Endothelial cell of umbilical vein (primary cell): ENCODE measurements around the gene TGFBR2. TPM values are rescaled to one million over a fixed set of nuclear protein-coding genes. Genes with fewer than 3 reads are reported as not detected.
A peak's percentile ranks its signal among the peaks of the same experiment; 100 is the strongest.

Experiments used
- BruUV-seq: library from RNA; stranded (reverse); fragments of 400-500 nt; replicated peaks from 2 replicates; lab custom pipeline; 2021; lab: Mats Ljungman, UMichigan
- CTCF ChIA-PET: fragments of 300-600, 350-600 bp; sonication (Branson Sonifier 250); formaldehyde crosslinking; loops from one replicate; lab custom pipeline; 2021; ENCODE audit warnings: antibody characterized with exemption, inconsistent platforms; lab: Charles Lee
- POLR2A ChIA-PET: fragments of 300-600, 350-600 bp; sonication (Branson Sonifier 250); formaldehyde crosslinking; loops from one replicate; lab custom pipeline; 2021; ENCODE audit warnings: antibody characterized with exemption, inconsistent platforms; lab: Charles Lee
- DNase-seq: peaks from one replicate; pipeline ENCODE4 v3.0.0-alpha.2; 2011; ENCODE audit warnings: low read depth, low spot score
- FAIRE-seq: peaks from 2 replicates; lab custom pipeline; 2011; peaks lifted over from hg19 to GRCh38; lab: Jason Lieb, UNC
- H2AFZ ChIP-seq: 2 replicates; pipeline ENCODE4 v1.6.0; 2012; ENCODE audit warnings: low read depth, low read length, control low read depth, inconsistent platforms
- H3K27ac ChIP-seq: 2 replicates; pipeline ENCODE4 v1.5.1; 2011; ENCODE audit warnings: low read depth, mild to moderate bottlenecking, control low read depth, low read length, moderate library complexity; ENCODE audit not compliant: insufficient read depth
- H3K27me3 ChIP-seq, 2 experiments: 2 replicates each; pipeline versions ENCODE4 v1.6.0 to v1.6.1; 2011; ENCODE audit warnings: low read length in 2 of 2, mixed read lengths in 1 of 2; ENCODE audit not compliant: control insufficient read depth in 2 of 2, insufficient read depth in 2 of 2
- H3K36me3 ChIP-seq, 2 experiments: 2 replicates in 1 of 2; 3 replicates in 1 of 2; pipeline ENCODE4 v1.5.1; 2011; ENCODE audit warnings: low read length in 2 of 2, mild to moderate bottlenecking in 1 of 2, moderate library complexity in 1 of 2; ENCODE audit not compliant: control insufficient read depth in 2 of 2, insufficient read depth in 2 of 2; ENCODE audit errors: extremely low read depth in 1 of 2
- H3K4me1 ChIP-seq: 3 replicates; pipeline ENCODE4 v1.5.1; 2011; ENCODE audit warnings: mild to moderate bottlenecking, low read length; ENCODE audit not compliant: control insufficient read depth, insufficient read depth; ENCODE audit errors: extremely low read depth
- H3K4me2 ChIP-seq: 2 replicates; pipeline ENCODE4 v1.6.1; 2011; ENCODE audit warnings: low read length, control low read depth, mixed read lengths; ENCODE audit not compliant: insufficient read depth
- H3K4me3 ChIP-seq, 3 experiments: fragments of 200-600 bp in 1 of 3; sonication (generic), shearing (Covaris generic) in 1 of 3; replicated peaks in 1 of 3; 2 replicates each; pipeline ENCODE4 v1.5.1; 2011 to 2016; ENCODE audit warnings: control low read depth in 3 of 3, low read length in 3 of 3, mild to moderate bottlenecking in 2 of 3, inconsistent platforms in 1 of 3, low read depth in 1 of 3, moderate library complexity in 1 of 3; ENCODE audit not compliant: insufficient read depth in 1 of 3
- H3K79me2 ChIP-seq: 2 replicates; pipeline ENCODE4 v1.6.0; 2012; ENCODE audit warnings: low read length, inconsistent platforms; ENCODE audit not compliant: control insufficient read depth, insufficient read depth
- H3K9ac ChIP-seq: replicated peaks from 2 replicates; pipeline ENCODE3; 2011; ENCODE audit warnings: low read length, control low read depth; ENCODE audit not compliant: insufficient read depth; ENCODE audit errors: extremely low read depth
- H3K9me1 ChIP-seq: replicated peaks from 3 replicates; pipeline ENCODE4 v1.6.0; 2011; ENCODE audit warnings: mild to moderate bottlenecking, low read length; ENCODE audit not compliant: control insufficient read depth, insufficient read depth; ENCODE audit errors: extremely low read depth
- H3K9me3 ChIP-seq: replicated peaks from 2 replicates; pipeline ENCODE4 v1.5.1; 2012; ENCODE audit warnings: low read length, inconsistent platforms; ENCODE audit not compliant: control insufficient read depth, insufficient read depth
- H4K20me1 ChIP-seq: replicated peaks from 2 replicates; pipeline ENCODE3; 2011; ENCODE audit warnings: mild to moderate bottlenecking, low read length; ENCODE audit not compliant: control insufficient read depth, insufficient read depth; ENCODE audit errors: extremely low read depth
- CTCF ChIP-seq, 2 donors: IDR thresholded peaks; 1 replicate in 1 of 2; 2 replicates in 1 of 2; pipeline ENCODE4 v1.5.1; 2011; ENCODE audit warnings: low read length in 2 of 2, mild to moderate bottlenecking in 2 of 2, moderate library complexity in 2 of 2, control low read depth in 1 of 2, inconsistent platforms in 1 of 2, low read depth in 1 of 2; ENCODE audit not compliant: insufficient read depth in 1 of 2; ENCODE audit errors: extremely low read depth in 1 of 2
- EZH2 ChIP-seq: IDR thresholded peaks from 2 replicates; pipeline ENCODE4 v1.6.1; 2012; ENCODE audit warnings: borderline replicate concordance, low read depth, mild to moderate bottlenecking, moderate library complexity, low read length, inconsistent platforms; ENCODE audit not compliant: severe bottlenecking
- FOS ChIP-seq: IDR thresholded peaks from 2 replicates; pipeline ENCODE4 v1.6.1; 2011; ENCODE audit warnings: mild to moderate bottlenecking, low read length, moderate library complexity, borderline replicate concordance; ENCODE audit not compliant: insufficient read depth
- GATA2 ChIP-seq: IDR thresholded peaks from 2 replicates; pipeline ENCODE4 v1.7.0; 2011; ENCODE audit warnings: low read depth, mild to moderate bottlenecking, moderate library complexity, mixed read lengths, low read length; ENCODE audit not compliant: insufficient read length, insufficient read depth
- JUN ChIP-seq: IDR thresholded peaks from 2 replicates; pipeline ENCODE4 v1.6.1; 2011; ENCODE audit warnings: borderline replicate concordance, low read depth; ENCODE audit not compliant: insufficient read length, insufficient read depth
- MAX ChIP-seq: IDR thresholded peaks from 2 replicates; pipeline ENCODE4 v1.6.1; 2011; ENCODE audit not compliant: insufficient read depth, insufficient read length
- MYC ChIP-seq: IDR thresholded peaks from one replicate; pipeline ENCODE4 v1.6.1; 2011; ENCODE audit warnings: mild to moderate bottlenecking, low read depth, low read length
- POLR2A ChIP-seq: IDR thresholded peaks from 2 replicates; pipeline ENCODE4 v1.6.1; 2012; ENCODE audit warnings: low read depth, mild to moderate bottlenecking, control low read depth, low read length
- POLR2AphosphoS5 ChIP-seq: IDR thresholded peaks from 2 replicates; pipeline ENCODE4 v1.6.1; 2012; ENCODE audit warnings: low read depth, mild to moderate bottlenecking, control low read depth, low read length, moderate library complexity; ENCODE audit not compliant: insufficient read depth
- dilution Hi-C: fragments of 300-500 bp; cut with MboI; formaldehyde crosslinking; loops from one replicate; pipeline ENCODE4 v1.15.0; 2019; ENCODE audit warnings: low sequenced_read_pairs; ENCODE audit not compliant: extremely low pct_ligation_motif_present
- intact Hi-C: fragments of 100-400 bp; cut with micrococcal nuclease; formaldehyde crosslinking; loops from one replicate; pipeline ENCODE4 v1.10.0; 2022
- polyA plus RNA-seq, 4 experiments: library from polyadenylated mRNA; depleted of rRNA in 3 of 4; stranded (reverse) in 3 of 4; unstranded in 1 of 4; fragments of >200 nt; gene quantifications; 2 replicates each; pipeline versions ENCODE4 v1.2.1 to v1.2.3, GENCODE V29; 2011 to 2012; ENCODE audit warnings: missing spikeins in 1 of 4
- total RNA-seq: library from RNA; stranded (reverse); gene quantifications from 2 replicates; pipeline ENCODE4 v1.2.3, GENCODE V29; 2021

The TGFBR2 gene
- total and polyA plus RNA-seq, 2 donors (not counting 3 experiments of a cell fraction or from before 2014, with no cell fraction given), result 227 to 250 TPM

DNA sequence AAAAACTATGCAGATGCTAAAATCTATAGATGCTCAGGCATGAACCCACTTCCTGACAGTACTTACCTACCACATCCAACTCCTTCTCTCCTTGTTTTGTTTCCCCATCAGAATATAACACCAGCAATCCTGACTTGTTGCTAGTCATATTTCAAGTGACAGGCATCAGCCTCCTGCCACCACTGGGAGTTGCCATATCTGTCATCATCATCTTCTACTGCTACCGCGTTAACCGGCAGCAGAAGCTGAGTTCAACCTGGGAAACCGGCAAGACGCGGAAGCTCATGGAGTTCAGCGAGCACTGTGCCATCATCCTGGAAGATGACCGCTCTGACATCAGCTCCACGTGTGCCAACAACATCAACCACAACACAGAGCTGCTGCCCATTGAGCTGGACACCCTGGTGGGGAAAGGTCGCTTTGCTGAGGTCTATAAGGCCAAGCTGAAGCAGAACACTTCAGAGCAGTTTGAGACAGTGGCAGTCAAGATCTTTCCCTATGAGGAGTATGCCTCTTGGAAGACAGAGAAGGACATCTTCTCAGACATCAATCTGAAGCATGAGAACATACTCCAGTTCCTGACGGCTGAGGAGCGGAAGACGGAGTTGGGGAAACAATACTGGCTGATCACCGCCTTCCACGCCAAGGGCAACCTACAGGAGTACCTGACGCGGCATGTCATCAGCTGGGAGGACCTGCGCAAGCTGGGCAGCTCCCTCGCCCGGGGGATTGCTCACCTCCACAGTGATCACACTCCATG, 65.3 kb downstream of the TGFBR2 start:
- intact Hi-C loops (loop anchor here (1.0 kb wide), 1 partner anchor 8 kb away; no protein-coding TSS in a partner anchor), dilution Hi-C loops (no loop called here)
- Histone ChIP-seq H2AFZ (no peak overlapping the region), H3K9me1 (no peaks in the 10 kb centered on the region), H3K36me3 (peaks cover 28 to 52% of the 10 kb centered on the region in 2 experiments), H3K79me2 (peaks cover 91% of the 10 kb centered on the region), H3K4me3 (no peak overlapping the region), H4K20me1 (no peaks in the 10 kb centered on the region), H3K27me3 (no peaks in the 10 kb centered on the region), H3K9ac (no peak overlapping the region), H3K4me2 (no peak overlapping the region), H3K27ac (no peak overlapping the region), H3K9me3 (no peaks in the 10 kb centered on the region), H3K4me1 (peaks cover 37% of the 10 kb centered on the region)
- BruUV-seq, result TSS peak; percentile 46
- CTCF ChIA-PET, result interaction anchor here (1.3 to 1.6 kb wide), 4 partner anchors 8 to 629 kb away, joined by 3 to 6 read pairs (median 4); no protein-coding TSS in a partner anchor
- DNase-seq, result no peak
- POLR2A ChIA-PET, result no interaction called here
- TF ChIP-seq EZH2, result no peak
- no peak for TF ChIP-seq POLR2A
- no peak for TF ChIP-seq MAX
- no peak for TF ChIP-seq POLR2AphosphoS5
- TF ChIP-seq FOS, result no peak
- no peak for TF ChIP-seq CTCF (IDR thresholded peaks at IDR 0.05; ENCODE audit: extremely low read depth in 1 of 2, insufficient read depth in 1 of 2, low read depth in 1 of 2, low read length in 2 of 2)
- no peak for TF ChIP-seq MYC
- no peak for TF ChIP-seq GATA2
- no peak for TF ChIP-seq JUN
- no peak for FAIRE-seq
